ENCODE measurements around the gene HECW1. TPM values are rescaled to one million over a fixed set of nuclear protein-coding genes. Genes with fewer than 3 reads are reported as not detected.

HECW1 gene
- total RNA-seq, 1 experiment from 2014 or later, result 1.8 TPM

DNA sequence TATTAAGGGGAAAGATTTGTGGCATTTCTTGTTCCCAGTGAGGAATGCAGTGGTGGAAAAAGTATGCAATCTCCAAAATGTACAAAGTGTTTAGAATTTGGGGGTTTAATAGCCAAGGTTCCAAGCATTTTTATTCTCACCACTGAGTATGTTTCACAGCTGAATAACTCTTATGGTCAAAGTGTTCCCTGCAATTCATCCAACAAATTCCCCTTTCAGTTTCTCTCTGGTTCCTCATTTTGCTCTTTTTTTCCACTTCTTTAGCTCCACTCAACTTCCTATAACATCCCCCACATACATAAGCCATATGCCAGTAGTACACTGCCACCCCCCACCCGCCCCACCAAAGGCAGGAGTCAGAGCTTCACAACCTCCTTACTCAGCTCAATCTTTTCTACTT lies 4.6 kb downstream of the HECW1 start:
- DNase-seq, result no peak
- TF ChIP-seq, protein P1, sequence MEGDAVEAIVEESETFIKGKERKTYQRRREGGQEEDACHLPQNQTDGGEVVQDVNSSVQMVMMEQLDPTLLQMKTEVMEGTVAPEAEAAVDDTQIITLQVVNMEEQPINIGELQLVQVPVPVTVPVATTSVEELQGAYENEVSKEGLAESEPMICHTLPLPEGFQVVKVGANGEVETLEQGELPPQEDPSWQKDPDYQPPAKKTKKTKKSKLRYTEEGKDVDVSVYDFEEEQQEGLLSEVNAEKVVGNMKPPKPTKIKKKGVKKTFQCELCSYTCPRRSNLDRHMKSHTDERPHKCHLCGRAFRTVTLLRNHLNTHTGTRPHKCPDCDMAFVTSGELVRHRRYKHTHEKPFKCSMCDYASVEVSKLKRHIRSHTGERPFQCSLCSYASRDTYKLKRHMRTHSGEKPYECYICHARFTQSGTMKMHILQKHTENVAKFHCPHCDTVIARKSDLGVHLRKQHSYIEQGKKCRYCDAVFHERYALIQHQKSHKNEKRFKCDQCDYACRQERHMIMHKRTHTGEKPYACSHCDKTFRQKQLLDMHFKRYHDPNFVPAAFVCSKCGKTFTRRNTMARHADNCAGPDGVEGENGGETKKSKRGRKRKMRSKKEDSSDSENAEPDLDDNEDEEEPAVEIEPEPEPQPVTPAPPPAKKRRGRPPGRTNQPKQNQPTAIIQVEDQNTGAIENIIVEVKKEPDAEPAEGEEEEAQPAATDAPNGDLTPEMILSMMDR (IDR thresholded peaks at IDR 0.05; ENCODE audit: insufficient read depth in 1 of 2, low read depth in 1 of 2, low read length in 1 of 2, severe bottlenecking in 1 of 2, unreplicated experiment in 1 of 2), result no peak
- intact Hi-C loops (cut with micrococcal nuclease; ENCODE audit: unreplicated experiment), result no loop called here
- Mint-ChIP-seq H3K4me1 (ENCODE audit: low read depth, unreplicated experiment) (no peaks in the 10 kb centered on the region), H3K36me3 (ENCODE audit: insufficient read depth, unreplicated experiment) (no peaks in the 10 kb centered on the region), H3K9me3 (ENCODE audit: unreplicated experiment) (no peaks in the 10 kb centered on the region), H3K4me3 (ENCODE audit: unreplicated experiment) (no peak overlapping the region), H3K27ac (ENCODE audit: unreplicated experiment) (no peak overlapping the region), H3K27me3 (ENCODE audit: insufficient read depth, unreplicated experiment) (peaks cover 28% of the 10 kb centered on the region)
- no TSS peak for BruUV-seq (replicated peaks)
- Histone ChIP-seq H3K4me3 (ENCODE audit: low read depth, low read length) (no peak overlapping the region), H3K4me1 (no peaks in the 10 kb centered on the region), H3K9me3 (no peaks in the 10 kb centered on the region; the same call in 1 of the 2 replicates), H3K27me3 (replicated peaks; ENCODE audit: control insufficient read depth, insufficient read depth, low read length) (peaks cover 1% of the 10 kb centered on the region; the same call in 1 of the 2 replicates), H3K36me3 (ENCODE audit: control insufficient read depth, insufficient read depth, low read length) (no peaks in the 10 kb centered on the region)
- CTCF ChIA-PET, result interaction anchor here (0.6 kb wide), 1 partner anchor 175 kb away, joined by 5 read pairs; no protein-coding TSS in a partner anchor
- POLR2A ChIA-PET, result no interaction called here

DNA sequence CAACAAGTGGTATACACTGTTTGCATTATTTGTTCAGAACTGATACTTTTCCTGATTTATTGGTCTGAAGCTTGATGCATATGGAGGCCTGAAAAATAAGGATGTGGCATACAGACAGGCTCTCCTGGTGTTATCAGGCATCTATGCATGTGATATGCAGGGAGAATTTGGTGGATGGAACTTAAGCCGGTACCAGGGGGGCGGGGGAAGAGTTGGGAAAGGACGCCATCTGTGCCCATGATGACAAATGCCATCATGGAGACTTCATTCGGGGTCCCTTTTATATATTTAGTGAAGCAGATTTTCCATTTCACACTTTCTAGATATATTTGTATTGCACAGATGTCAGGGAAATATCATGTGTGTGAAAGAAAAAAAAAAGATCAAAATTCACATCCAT lies 5.4 kb downstream of the HECW1 start:
- H3K9me3 Mint-ChIP-seq (ENCODE audit: unreplicated experiment), result no peaks in the 10 kb centered on the region
- H3K4me3 Mint-ChIP-seq (ENCODE audit: unreplicated experiment), result no peak overlapping the region
- H3K36me3 Mint-ChIP-seq (ENCODE audit: insufficient read depth, unreplicated experiment), result no peaks in the 10 kb centered on the region
- no TSS peak for BruUV-seq (replicated peaks)
- POLR2A ChIA-PET, result no interaction called here
- DNase-seq, result no peak
- Histone ChIP-seq H3K4me1 (no peaks in the 10 kb centered on the region), H3K4me3 (ENCODE audit: low read depth, low read length) (no peak overlapping the region), H3K27me3 (replicated peaks; ENCODE audit: control insufficient read depth, insufficient read depth, low read length) (peaks cover 1% of the 10 kb centered on the region; the same call in 1 of the 2 replicates), H3K9me3 (no peaks in the 10 kb centered on the region; the same call in 1 of the 2 replicates), H3K36me3 (ENCODE audit: control insufficient read depth, insufficient read depth, low read length) (no peaks in the 10 kb centered on the region)
- H3K27me3 Mint-ChIP-seq (ENCODE audit: insufficient read depth, unreplicated experiment), result peaks cover 28% of the 10 kb centered on the region
- no peak overlapping the region for H3K27ac Mint-ChIP-seq (ENCODE audit: unreplicated experiment)
- no peaks in the 10 kb centered on the region for H3K4me1 Mint-ChIP-seq (ENCODE audit: low read depth, unreplicated experiment)
- TF ChIP-seq, protein P1 (IDR thresholded peaks at IDR 0.05; ENCODE audit: insufficient read depth in 1 of 2, low read depth in 1 of 2, low read length in 1 of 2, severe bottlenecking in 1 of 2, unreplicated experiment in 1 of 2), result no peak
- CTCF ChIA-PET, result interaction anchor here (0.6 kb wide), 1 partner anchor 176 kb away, joined by 5 read pairs; no protein-coding TSS in a partner anchor
- intact Hi-C loops (cut with micrococcal nuclease; ENCODE audit: unreplicated experiment), result no loop called here

DNA sequence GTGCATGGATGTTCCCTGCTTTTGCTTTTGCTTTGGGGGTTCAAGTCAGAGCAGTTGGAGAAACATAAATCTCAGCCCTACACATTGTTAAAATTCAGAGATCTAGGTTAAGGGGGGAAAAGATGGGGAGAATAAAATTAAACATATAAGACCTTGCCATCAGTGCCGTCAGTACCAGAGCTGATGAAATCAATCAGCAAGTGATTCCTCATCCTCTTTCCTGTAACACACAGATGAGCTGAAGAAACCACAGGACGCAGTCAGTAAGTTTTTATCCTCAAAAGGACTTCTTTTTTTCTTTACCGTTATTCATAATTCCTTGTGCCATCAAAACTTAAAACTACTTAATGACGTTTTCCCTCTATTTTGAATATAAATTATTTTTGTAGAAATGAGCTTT lies 5.9 kb downstream of the HECW1 start:
- Mint-ChIP-seq H3K4me1 (ENCODE audit: low read depth, unreplicated experiment) (no peaks in the 10 kb centered on the region), H3K4me3 (ENCODE audit: unreplicated experiment) (no peak overlapping the region), H3K36me3 (ENCODE audit: insufficient read depth, unreplicated experiment) (no peaks in the 10 kb centered on the region), H3K27me3 (ENCODE audit: insufficient read depth, unreplicated experiment) (peaks cover 28% of the 10 kb centered on the region), H3K27ac (ENCODE audit: unreplicated experiment) (no peak overlapping the region), H3K9me3 (ENCODE audit: unreplicated experiment) (no peaks in the 10 kb centered on the region)
- ChIA-PET POLR2A (interaction anchor here (0.5 kb wide), 1 partner anchor 22 kb away, joined by 3 read pairs; no protein-coding TSS in a partner anchor), CTCF (no interaction called here)
- H3K36me3 ChIP-seq (ENCODE audit: control insufficient read depth, insufficient read depth, low read length), result no peaks in the 10 kb centered on the region
- BruUV-seq (replicated peaks), result no TSS peak
- TF ChIP-seq, protein P1 (IDR thresholded peaks at IDR 0.05; ENCODE audit: insufficient read depth in 1 of 2, low read depth in 1 of 2, low read length in 1 of 2, severe bottlenecking in 1 of 2, unreplicated experiment in 1 of 2), result no peak
- H3K4me3 ChIP-seq (ENCODE audit: low read depth, low read length), result no peak overlapping the region
- H3K9me3 ChIP-seq, result no peaks in the 10 kb centered on the region; the same call in 1 of the 2 replicates
- peaks cover 1% of the 10 kb centered on the region; the same call in 1 of the 2 replicates for H3K27me3 ChIP-seq (replicated peaks; ENCODE audit: control insufficient read depth, insufficient read depth, low read length)
- no peaks in the 10 kb centered on the region for H3K4me1 ChIP-seq
- no peak for DNase-seq
- intact Hi-C loops (cut with micrococcal nuclease; ENCODE audit: unreplicated experiment), result no loop called here
